Stomach (tissue), 9 donors: ENCODE measurements around the gene RETREG1. TPM values are rescaled to one million over a fixed set of nuclear protein-coding genes. Genes with fewer than 3 reads are reported as not detected.

ENCODE experiments used
- DNase-seq, 2 donors: peaks; one replicate each; pipeline versions ENCODE4 v3.0.0 to v3.0.0-alpha.2; 2013 to 2019
- H3K27ac ChIP-seq, 5 donors: fragments of 200-600 bp in 4 of 5; sonication (generic) in 4 of 5; one replicate each; pipeline ENCODE4 v1.5.1; 2013 to 2019; ENCODE audit warnings: mild to moderate bottlenecking in 1 of 5, moderate library complexity in 1 of 5
- H3K27me3 ChIP-seq, 3 donors: fragments of 200-600 bp; sonication (generic); one replicate each; pipeline ENCODE4 v1.5.1; 2017 to 2019; ENCODE audit warnings: mixed run types in 1 of 3
- H3K36me3 ChIP-seq, 4 donors: fragments of 200-600 bp; sonication (generic); 1 replicate in 3 of 4; 2 replicates in 1 of 4; pipeline ENCODE4 v1.5.1; 2016 to 2019
- H3K4me1 ChIP-seq, 4 donors: fragments of 200-600 bp; sonication (generic); one replicate each; pipeline ENCODE4 v1.5.1; 2016 to 2019
- H3K4me3 ChIP-seq, 4 donors: fragments of 200-600 bp; sonication (generic) in 3 of 4; one replicate each; pipeline ENCODE4 v1.5.1; 2016 to 2019; ENCODE audit warnings: mild to moderate bottlenecking in 1 of 4
- H3K9me3 ChIP-seq, 4 donors: fragments of 200-600 bp; sonication (generic); one replicate each; pipeline ENCODE4 v1.5.1; 2016 to 2019
- EP300 ChIP-seq: sonication (generic); formaldehyde crosslinking; IDR thresholded peaks from one replicate; pipeline ENCODE4 v1.6.1; 2017; ENCODE audit warnings: antibody characterized with exemption
- POLR2A ChIP-seq, 4 donors: fragments of 450-650 bp; IDR thresholded peaks; one replicate each; pipeline ENCODE4 v1.6.1; 2016; ENCODE audit warnings: antibody characterized with exemption in 4 of 4, control low read depth in 2 of 4, mild to moderate bottlenecking in 1 of 4, moderate library complexity in 1 of 4
- POLR2AphosphoS5 ChIP-seq, 3 donors: sonication (generic); formaldehyde crosslinking; IDR thresholded peaks; one replicate each; pipeline ENCODE4 v1.6.1; 2016; ENCODE audit warnings: antibody characterized with exemption in 3 of 3
- WGBS, 5 donors: extraction: QIAGEN DNeasy Blood & Tissue Kit in 3 of 5; methylation state at CpG; one replicate each; pipeline versions ENCODE4 v1.1.5 to v1.1.7; 2013 to 2018; 5-methylcytosine and 5-hydroxymethylcytosine counted together
- intact Hi-C: fragments of 100-400 bp; cut with DNase I; formaldehyde crosslinking; loops from one replicate; pipeline ENCODE4 v1.15.1; 2023; ENCODE audit warnings: low total_unique reads
- polyA plus RNA-seq, 3 donors: library from polyadenylated mRNA; stranded (reverse); fragments of 200-250 nt; gene quantifications; one replicate each; pipeline ENCODE4 v1.2.3, GENCODE V29; 2013
- total RNA-seq, 5 donors: library from RNA; depleted of rRNA; stranded (reverse); fragments of >200 nt; gene quantifications; one replicate each; pipeline versions ENCODE4 v1.1.0 to v1.2.3, GENCODE V29; 2014 to 2016
- TF ChIP-seq, protein P1 (sequence below), 7 experiments: fragments of 450-650 bp in 4 of 7; fragments of 200-600 bp in 3 of 7; sonication (generic) in 3 of 7; IDR thresholded peaks; one replicate each; pipeline ENCODE4 v1.5.1; 2016 to 2019; ENCODE audit warnings: antibody characterized with exemption in 7 of 7, control low read depth in 2 of 7, mild to moderate bottlenecking in 1 of 7
- donor health status: healthy with polysubstance abuse.
- donor health status: Bipolar disorder and iron deficiency.
- donor health status: healthy.

Gene RETREG1
- total and polyA plus RNA-seq, 8 donors = 7.1 to 71.2 (median 23.9) TPM

- no peaks in the 10 kb centered on the region for H3K36me3 ChIP-seq
- intact Hi-C loops = no loop called here
- H3K9me3 ChIP-seq = no peaks in the 10 kb centered on the region
- DNase-seq = no peak
- WGBS, 5 donors = 81 to 97% (median 90%) methylated on average over 2 of the region's 2 CpGs
- peaks cover 5 to 21% (median 13%) of the 10 kb centered on the region in 4 donors for H3K4me1 ChIP-seq
- no peak overlapping the region for H3K27ac ChIP-seq
- no peak for TF ChIP-seq POLR2A (IDR thresholded peaks at IDR 0.05)
- TF ChIP-seq EP300 = no peak
- TF ChIP-seq, protein P1, sequence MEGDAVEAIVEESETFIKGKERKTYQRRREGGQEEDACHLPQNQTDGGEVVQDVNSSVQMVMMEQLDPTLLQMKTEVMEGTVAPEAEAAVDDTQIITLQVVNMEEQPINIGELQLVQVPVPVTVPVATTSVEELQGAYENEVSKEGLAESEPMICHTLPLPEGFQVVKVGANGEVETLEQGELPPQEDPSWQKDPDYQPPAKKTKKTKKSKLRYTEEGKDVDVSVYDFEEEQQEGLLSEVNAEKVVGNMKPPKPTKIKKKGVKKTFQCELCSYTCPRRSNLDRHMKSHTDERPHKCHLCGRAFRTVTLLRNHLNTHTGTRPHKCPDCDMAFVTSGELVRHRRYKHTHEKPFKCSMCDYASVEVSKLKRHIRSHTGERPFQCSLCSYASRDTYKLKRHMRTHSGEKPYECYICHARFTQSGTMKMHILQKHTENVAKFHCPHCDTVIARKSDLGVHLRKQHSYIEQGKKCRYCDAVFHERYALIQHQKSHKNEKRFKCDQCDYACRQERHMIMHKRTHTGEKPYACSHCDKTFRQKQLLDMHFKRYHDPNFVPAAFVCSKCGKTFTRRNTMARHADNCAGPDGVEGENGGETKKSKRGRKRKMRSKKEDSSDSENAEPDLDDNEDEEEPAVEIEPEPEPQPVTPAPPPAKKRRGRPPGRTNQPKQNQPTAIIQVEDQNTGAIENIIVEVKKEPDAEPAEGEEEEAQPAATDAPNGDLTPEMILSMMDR (IDR thresholded peaks at IDR 0.05) = no peak
- TF ChIP-seq POLR2AphosphoS5 (IDR thresholded peaks at IDR 0.05) = no peak
- H3K4me3 ChIP-seq = no peak overlapping the region
- no peaks in the 10 kb centered on the region for H3K27me3 ChIP-seq
Measured at GRCh38 chr5:16518606-16519005, 98.2 kb downstream of the RETREG1 start.

GRCh38 chr5:16515532-16515931, 101.3 kb downstream of the RETREG1 start:
- Histone ChIP-seq H3K4me3 (no peak overlapping the region), H3K27ac (no peak overlapping the region), H3K36me3 (no peaks in the 10 kb centered on the region), H3K27me3 (no peaks in the 10 kb centered on the region), H3K9me3 (no peaks in the 10 kb centered on the region), H3K4me1 (peaks cover 0 to 6% (median 1%) of the 10 kb centered on the region in 4 donors)
- intact Hi-C loops = no loop called here
- WGBS, 5 donors = 47 to 95% (median 79%) methylated on average over 4 of the region's 4 CpGs
- no peak for DNase-seq
- no peak for TF ChIP-seq POLR2A (IDR thresholded peaks at IDR 0.05)
- TF ChIP-seq POLR2AphosphoS5 (IDR thresholded peaks at IDR 0.05) = no peak
- TF ChIP-seq EP300 = no peak
- TF ChIP-seq, protein P1 (IDR thresholded peaks at IDR 0.05) = no peak

DNA sequence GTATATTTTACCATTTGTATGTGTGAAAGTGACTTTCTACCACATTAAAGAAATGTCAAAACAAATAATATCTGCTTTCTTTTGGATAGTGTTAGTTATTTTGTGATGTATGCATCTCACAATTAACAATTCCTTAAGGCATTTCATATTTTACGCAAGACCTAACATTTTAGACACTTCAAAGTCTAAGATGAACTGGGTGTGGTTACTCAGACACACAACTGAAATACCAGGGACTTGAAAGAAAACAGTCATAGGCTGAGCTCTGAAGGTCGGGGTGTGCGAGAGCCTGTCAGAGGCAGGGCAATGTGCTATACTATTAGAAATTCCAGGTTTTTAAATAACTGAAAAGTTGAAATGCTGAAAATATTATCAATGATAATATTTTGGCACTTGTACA, 106.7 kb downstream of the RETREG1 start:
- H3K4me1 ChIP-seq = peaks cover 0 to 25% (median 14%) of the 10 kb centered on the region in 4 donors
- no peaks in the 10 kb centered on the region for H3K9me3 ChIP-seq
- H3K4me3 ChIP-seq = no peak overlapping the region
- 90 to 96% (median 94%) methylated on average over 3 of the region's 3 CpGs for WGBS, 5 donors
- intact Hi-C loops = no loop called here
- TF ChIP-seq POLR2A (IDR thresholded peaks at IDR 0.05) = no peak
- TF ChIP-seq, protein P1 (IDR thresholded peaks at IDR 0.05) = no peak
- no peak for TF ChIP-seq EP300
- TF ChIP-seq POLR2AphosphoS5 (IDR thresholded peaks at IDR 0.05) = no peak
- H3K27me3 ChIP-seq = no peaks in the 10 kb centered on the region
- H3K36me3 ChIP-seq = no peaks in the 10 kb centered on the region
- H3K27ac ChIP-seq = no peak overlapping the region
- no peak for DNase-seq

- DNase-seq = peak; percentile 73 to 81
- peak overlapping the region; percentile 5 to 32 (median 26) for H3K4me3 ChIP-seq
- no peaks in the 10 kb centered on the region for H3K9me3 ChIP-seq
- intact Hi-C loops = no loop called here
- TF ChIP-seq EP300 (no peak), POLR2AphosphoS5 (IDR thresholded peaks at IDR 0.05) (peak in 2 of 3 donors; percentile 9 to 34)
- TF ChIP-seq, protein P1 (IDR thresholded peaks at IDR 0.05) = no peak
- no peaks in the 10 kb centered on the region for H3K27me3 ChIP-seq
- H3K36me3 ChIP-seq = no peaks in the 10 kb centered on the region
- H3K27ac ChIP-seq = peak overlapping the region; percentile 71 to 84 (median 82)
- H3K4me1 ChIP-seq = peaks cover 0 to 28% (median 14%) of the 10 kb centered on the region in 4 donors
- 28 to 50% (median 33%) methylated on average over 15 of the region's 15 CpGs for WGBS, 5 donors
Measured at GRCh38 chr5:16508730-16509531, 107.9 kb downstream of the RETREG1 start.
